Brain microvascular endothelial cell (primary cell): ENCODE results near the gene RUSC2.
"Not testable (repeated sequence)": the region's sequence is repeated elsewhere in the genome, so short reads cannot be mapped to it uniquely, and the experiment has no call there.

Source experiments
- DNase-seq: peaks from one replicate; pipeline ENCODE4 v3.0.0-alpha.2; 2020
- H3K27ac ChIP-seq: fragments of 250-450 bp; sonication (Bioruptor Pico); 2 replicates; pipeline ENCODE4 v1.5.1; 2020; ENCODE audit warnings: mild to moderate bottlenecking, moderate library complexity
- H3K27me3 ChIP-seq: fragments of 250-450 bp; sonication (Bioruptor Pico); replicated peaks from 2 replicates; pipeline ENCODE4 v1.5.1; 2020; ENCODE audit warnings: mild to moderate bottlenecking
- H3K36me3 ChIP-seq: fragments of 250-450 bp; sonication (Bioruptor Pico); replicated peaks from 2 replicates; pipeline ENCODE4 v1.5.1; 2020; ENCODE audit warnings: mild to moderate bottlenecking
- H3K4me3 ChIP-seq: 2 replicates; pipeline ENCODE4 v1.5.1; 2011; ENCODE audit warnings: low read depth, mild to moderate bottlenecking, control low read depth, low read length, moderate library complexity
- in situ Hi-C: cut with HindIII; loops from 2 replicates; pipeline ENCODE4 v1.10.0; 2017; ENCODE audit warnings: low sequenced_read_pairs, low pct_ligation_motif_present
- TF ChIP-seq, protein P1 (sequence below): IDR thresholded peaks from 2 replicates; pipeline ENCODE4 v1.5.1; 2011; ENCODE audit warnings: low read depth, mild to moderate bottlenecking, moderate library complexity, low read length, control low read depth, inconsistent platforms; ENCODE audit errors: missing control alignments

Gene RUSC2

DNA sequence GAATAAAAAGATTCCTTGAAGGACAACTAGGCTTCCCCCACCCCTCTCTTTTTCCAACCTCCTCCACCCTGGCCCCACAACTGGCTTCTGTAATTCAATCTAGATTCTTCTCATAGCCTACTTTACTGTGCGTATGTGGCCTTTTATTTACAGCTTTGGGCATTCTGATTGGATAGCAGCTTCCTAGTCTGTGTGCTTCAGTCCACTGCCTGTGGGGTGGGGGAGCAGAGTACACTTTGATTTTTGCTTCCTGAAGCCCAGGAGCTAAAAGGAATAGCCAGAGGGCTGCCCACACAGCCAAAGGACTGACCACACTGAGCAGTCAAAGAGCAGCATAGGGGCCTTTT is 30.4 kb downstream of the RUSC2 start:
- Histone ChIP-seq H3K27me3 (no peaks in the 10 kb centered on the region), H3K4me3 (no peak overlapping the region), H3K27ac (peak overlapping the region; percentile 90), H3K36me3 (no peaks in the 10 kb centered on the region)
- TF ChIP-seq, protein P1, sequence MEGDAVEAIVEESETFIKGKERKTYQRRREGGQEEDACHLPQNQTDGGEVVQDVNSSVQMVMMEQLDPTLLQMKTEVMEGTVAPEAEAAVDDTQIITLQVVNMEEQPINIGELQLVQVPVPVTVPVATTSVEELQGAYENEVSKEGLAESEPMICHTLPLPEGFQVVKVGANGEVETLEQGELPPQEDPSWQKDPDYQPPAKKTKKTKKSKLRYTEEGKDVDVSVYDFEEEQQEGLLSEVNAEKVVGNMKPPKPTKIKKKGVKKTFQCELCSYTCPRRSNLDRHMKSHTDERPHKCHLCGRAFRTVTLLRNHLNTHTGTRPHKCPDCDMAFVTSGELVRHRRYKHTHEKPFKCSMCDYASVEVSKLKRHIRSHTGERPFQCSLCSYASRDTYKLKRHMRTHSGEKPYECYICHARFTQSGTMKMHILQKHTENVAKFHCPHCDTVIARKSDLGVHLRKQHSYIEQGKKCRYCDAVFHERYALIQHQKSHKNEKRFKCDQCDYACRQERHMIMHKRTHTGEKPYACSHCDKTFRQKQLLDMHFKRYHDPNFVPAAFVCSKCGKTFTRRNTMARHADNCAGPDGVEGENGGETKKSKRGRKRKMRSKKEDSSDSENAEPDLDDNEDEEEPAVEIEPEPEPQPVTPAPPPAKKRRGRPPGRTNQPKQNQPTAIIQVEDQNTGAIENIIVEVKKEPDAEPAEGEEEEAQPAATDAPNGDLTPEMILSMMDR, result no peak
- no peak for DNase-seq
- in situ Hi-C loops, result no loop called here

DNA sequence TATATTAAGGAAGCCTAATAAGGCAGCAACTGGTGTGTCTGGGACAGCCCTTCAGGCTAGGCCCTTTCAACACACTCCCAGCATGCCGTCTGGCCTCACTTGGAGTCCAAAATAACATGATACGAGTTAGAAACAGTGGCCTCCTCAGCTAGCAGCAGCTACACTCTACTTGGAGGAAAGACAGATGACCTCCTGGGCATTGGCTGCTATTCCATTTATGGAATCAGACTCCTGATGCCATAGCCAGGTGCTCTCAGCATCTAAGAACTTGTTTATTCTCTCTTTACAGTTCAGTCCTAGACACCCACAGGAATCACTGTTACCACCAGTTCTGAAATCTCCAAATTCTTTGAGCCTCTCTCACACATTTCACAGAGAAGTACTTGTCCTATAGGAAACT is 31.8 kb downstream of the RUSC2 start:
- TF ChIP-seq, protein P1, result no peak
- no peaks in the 10 kb centered on the region for H3K36me3 ChIP-seq
- in situ Hi-C loops, result no loop called here
- H3K4me3 ChIP-seq, result no peak overlapping the region
- DNase-seq, result peak; percentile 54
- peak overlapping the region; percentile 15 for H3K27ac ChIP-seq
- H3K27me3 ChIP-seq, result no peaks in the 10 kb centered on the region

DNA sequence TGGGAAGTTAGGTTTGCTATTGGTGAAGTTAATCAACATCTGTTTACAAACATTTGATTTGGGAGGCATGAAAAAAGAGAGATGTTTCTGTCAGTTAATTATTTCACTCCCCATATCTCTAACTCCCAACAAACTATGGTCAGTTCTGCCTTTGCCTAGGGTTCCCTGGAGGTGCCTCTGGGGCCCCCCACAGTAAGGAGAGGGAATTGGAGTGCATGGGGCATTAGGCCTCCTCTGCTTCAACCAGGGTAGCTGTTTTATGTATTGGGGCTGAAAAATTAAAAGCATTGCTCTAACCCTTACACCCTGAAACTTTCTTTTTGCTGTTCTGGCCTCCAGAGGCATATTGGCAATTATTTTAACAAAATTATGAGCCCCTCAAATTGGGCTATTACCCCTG is 32.3 kb downstream of the RUSC2 start:
- no peaks in the 10 kb centered on the region for H3K36me3 ChIP-seq
- TF ChIP-seq, protein P1, result peak; percentile 51
- peak overlapping the region; percentile 22 for H3K27ac ChIP-seq
- DNase-seq, result no peak
- no peaks in the 10 kb centered on the region for H3K27me3 ChIP-seq
- in situ Hi-C loops, result no loop called here
- no peak overlapping the region for H3K4me3 ChIP-seq

DNA sequence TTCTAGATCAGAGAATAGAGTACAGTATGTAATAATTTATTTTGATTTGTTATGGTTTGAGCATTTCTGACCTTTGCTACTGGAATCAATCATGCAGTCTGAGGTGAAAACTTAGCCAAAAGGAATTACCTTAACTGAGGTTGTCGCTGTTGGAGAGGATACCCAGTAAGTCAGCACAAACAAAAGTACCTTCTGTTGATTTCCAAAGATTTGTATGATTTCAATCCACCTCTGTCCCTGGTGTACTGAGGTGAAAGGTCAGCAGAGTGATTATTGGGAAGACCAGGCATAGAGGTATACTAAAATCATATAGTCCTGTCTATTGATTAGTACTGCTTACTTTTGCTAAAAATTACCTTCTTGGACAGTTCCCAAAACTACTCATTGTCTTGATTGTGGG is 32.8 kb downstream of the RUSC2 start:
- TF ChIP-seq, protein P1, result no peak
- in situ Hi-C loops, result no loop called here
- Histone ChIP-seq H3K27me3 (no peaks in the 10 kb centered on the region), H3K27ac (no peak overlapping the region), H3K4me3 (no peak overlapping the region), H3K36me3 (no peaks in the 10 kb centered on the region)
- no peak for DNase-seq

DNA sequence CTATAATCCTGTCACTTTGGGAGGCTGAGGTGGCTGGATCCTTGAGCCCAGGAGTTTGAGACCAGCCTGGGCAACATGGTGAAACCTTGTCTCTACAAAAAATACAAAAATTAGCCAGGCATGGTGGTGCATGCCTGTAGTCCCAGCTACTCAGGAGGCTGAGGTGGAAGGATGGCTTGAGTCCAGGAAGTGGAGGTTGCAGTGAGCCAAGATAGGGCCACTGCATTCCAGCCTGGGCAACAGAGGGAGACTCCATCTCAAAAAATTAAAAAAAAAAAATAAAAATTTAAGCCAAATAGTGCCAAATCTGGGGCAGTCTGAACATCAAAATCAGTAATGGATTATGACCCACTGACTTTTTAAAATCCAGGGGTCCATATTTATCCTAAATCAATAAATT is 33.6 kb downstream of the RUSC2 start:
- in situ Hi-C loops, H3K4me3 ChIP-seq, DNase-seq, H3K27ac ChIP-seq, H3K27me3 ChIP-seq, H3K36me3 ChIP-seq: not testable (repeated sequence)

DNA sequence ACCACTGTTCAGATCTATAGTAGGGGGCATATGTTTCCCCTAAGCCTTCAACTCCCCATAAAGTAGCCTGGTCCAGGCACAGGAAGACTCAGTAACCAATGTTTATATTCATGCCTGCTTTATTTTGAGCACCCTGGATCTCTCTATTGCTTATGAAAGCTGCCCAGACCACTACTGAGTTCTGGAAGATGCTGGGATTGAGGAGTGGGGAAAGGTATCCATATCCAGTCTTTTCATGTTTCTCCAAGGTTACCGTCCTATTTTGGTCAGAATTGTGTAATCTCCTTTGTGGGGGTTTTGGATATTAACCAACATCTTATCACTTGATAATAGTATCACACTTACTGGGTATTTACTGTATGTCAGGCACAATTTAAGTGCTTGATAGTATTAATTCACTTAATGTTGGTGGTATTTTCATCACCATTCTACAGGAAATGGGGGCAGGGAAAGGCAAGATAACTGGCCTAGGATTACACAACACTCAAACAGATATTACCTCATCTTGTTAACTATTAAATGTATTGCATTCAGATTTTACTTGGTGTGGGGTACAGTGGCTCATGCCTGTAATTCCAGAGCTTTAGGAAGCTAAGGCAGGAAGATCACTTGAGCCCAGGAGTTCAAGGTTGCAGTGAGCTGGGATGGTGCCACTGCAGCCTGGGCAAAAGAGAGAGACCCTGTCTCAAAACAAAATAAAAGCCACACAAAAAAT is 36.3 kb downstream of the RUSC2 start:
- H3K36me3 ChIP-seq, result no peaks in the 10 kb centered on the region
- in situ Hi-C loops, result no loop called here
- H3K27me3 ChIP-seq, result no peaks in the 10 kb centered on the region
- peak; percentile 38 for DNase-seq
- TF ChIP-seq, protein P1, result no peak
- H3K4me3 ChIP-seq, result no peak overlapping the region
- peak overlapping the region; percentile 7 for H3K27ac ChIP-seq
